Forelimb muscle (tissue), 1 donor: ENCODE data around the gene MYH7. TPM values are rescaled to one million over a fixed set of nuclear protein-coding genes. Genes with fewer than 3 reads are reported as not detected.

Source experiments
- DNase-seq: peaks from one replicate; pipeline ENCODE4 v3.0.0-alpha.2; 2013; ENCODE audit warnings: low read depth
- polyA plus RNA-seq: library from polyadenylated mRNA; unstranded; fragments of 120-200 nt; gene quantifications from one replicate; pipeline ENCODE4 v1.2.1, GENCODE V29; 2013; ENCODE audit not compliant: insufficient read length

The MYH7 gene
- polyA plus RNA-seq, 1 donor: 932 TPM

- no peak for DNase-seq
Observed at GRCh38 chr14:23373041-23373440, 62.4 kb downstream of the MYH7 start.

- DNase-seq: no peak
Observed at GRCh38 chr14:23372509-23372908, 63.0 kb downstream of the MYH7 start, which contains the start of gene IL25. IL25 (plus strand) TSS chr14:23372809.

GRCh38 chr14:23371865-23372264, 63.6 kb downstream of the MYH7 start:
- DNase-seq: no peak

GRCh38 chr14:23370221-23370620, 65.2 kb downstream of the MYH7 start:
- DNase-seq: no peak

- DNase-seq: no peak
Observed at GRCh38 chr14:23366426-23366921, 69.0 kb downstream of the MYH7 start.

GRCh38 chr14:23365732-23366425, 69.6 kb downstream of the MYH7 start:
- DNase-seq: peak; percentile 70

- DNase-seq: no peak
Observed at GRCh38 chr14:23365036-23365731, 70.3 kb downstream of the MYH7 start, which contains the start of gene EFS. EFS (minus strand) TSS chr14:23365172; CDS start chr14:23365025, 147 bp downstream.

GRCh38 chr14:23364164-23365035, 71.1 kb downstream of the MYH7 start:
- DNase-seq: peak; percentile 34

Other genes with a start within 250 kb of the MYH7 start
- gene RNF212B, start 197.7 kb downstream of the MYH7 start, polyA plus RNA-seq: 0.59 TPM
- gene HOMEZ, start 149.5 kb downstream of the MYH7 start, polyA plus RNA-seq: 11.1 TPM
- gene PPP1R3E, start 132.8 kb downstream of the MYH7 start, polyA plus RNA-seq: 18.5 TPM
- gene BCL2L2, start 128.8 kb downstream of the MYH7 start, polyA plus RNA-seq: 30.9 TPM
- 114 TPM for gene PABPN1, start 114.2 kb downstream of the MYH7 start, polyA plus RNA-seq
- gene SLC22A17, start 82.8 kb downstream of the MYH7 start, polyA plus RNA-seq: 23.3 TPM
- 69.2 TPM for gene EFS, start 70.5 kb downstream of the MYH7 start, polyA plus RNA-seq
- gene IL25, start 62.9 kb downstream of the MYH7 start, polyA plus RNA-seq: not detected
- 1.4 TPM for gene CMTM5, start 58.6 kb downstream of the MYH7 start, polyA plus RNA-seq
- gene MYH6, start 27.4 kb downstream of the MYH7 start, polyA plus RNA-seq: 7.0 TPM
- gene NGDN, start 34.0 kb upstream of the MYH7 start, polyA plus RNA-seq: 35.1 TPM
- gene ZFHX2, start 116.1 kb upstream of the MYH7 start, polyA plus RNA-seq: 1.5 TPM
- 12.8 TPM for gene THTPA, start 120.6 kb upstream of the MYH7 start, polyA plus RNA-seq
- 15.3 TPM for gene AP1G2, start 132.1 kb upstream of the MYH7 start, polyA plus RNA-seq
- gene JPH4, start 143.1 kb upstream of the MYH7 start, polyA plus RNA-seq: 0.66 TPM
- 0.11 TPM for gene DHRS2, start 200.7 kb upstream of the MYH7 start, polyA plus RNA-seq